Lower leg skin (tissue), 3 donors: ENCODE measurements around the gene NDUFAF8.

ENCODE experiments used
- POLR2A ChIP-seq, 2 donors: fragments of 450-650 bp; IDR thresholded peaks; one replicate each; pipeline ENCODE4 v1.6.1; 2016 to 2017; ENCODE audit warnings: antibody characterized with exemption in 2 of 2, mild to moderate bottlenecking in 1 of 2, moderate library complexity in 1 of 2
- TF ChIP-seq, protein P1 (sequence below), 3 donors: fragments of 450-650 bp; IDR thresholded peaks; one replicate each; pipeline ENCODE4 v1.5.1; 2016; ENCODE audit warnings: antibody characterized with exemption in 3 of 3, mild to moderate bottlenecking in 3 of 3, moderate library complexity in 2 of 3

GRCh38 chr17:81252326-81252986 lies 13.3 kb downstream of the NDUFAF8 start:
- TF ChIP-seq, protein P1, sequence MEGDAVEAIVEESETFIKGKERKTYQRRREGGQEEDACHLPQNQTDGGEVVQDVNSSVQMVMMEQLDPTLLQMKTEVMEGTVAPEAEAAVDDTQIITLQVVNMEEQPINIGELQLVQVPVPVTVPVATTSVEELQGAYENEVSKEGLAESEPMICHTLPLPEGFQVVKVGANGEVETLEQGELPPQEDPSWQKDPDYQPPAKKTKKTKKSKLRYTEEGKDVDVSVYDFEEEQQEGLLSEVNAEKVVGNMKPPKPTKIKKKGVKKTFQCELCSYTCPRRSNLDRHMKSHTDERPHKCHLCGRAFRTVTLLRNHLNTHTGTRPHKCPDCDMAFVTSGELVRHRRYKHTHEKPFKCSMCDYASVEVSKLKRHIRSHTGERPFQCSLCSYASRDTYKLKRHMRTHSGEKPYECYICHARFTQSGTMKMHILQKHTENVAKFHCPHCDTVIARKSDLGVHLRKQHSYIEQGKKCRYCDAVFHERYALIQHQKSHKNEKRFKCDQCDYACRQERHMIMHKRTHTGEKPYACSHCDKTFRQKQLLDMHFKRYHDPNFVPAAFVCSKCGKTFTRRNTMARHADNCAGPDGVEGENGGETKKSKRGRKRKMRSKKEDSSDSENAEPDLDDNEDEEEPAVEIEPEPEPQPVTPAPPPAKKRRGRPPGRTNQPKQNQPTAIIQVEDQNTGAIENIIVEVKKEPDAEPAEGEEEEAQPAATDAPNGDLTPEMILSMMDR (IDR thresholded peaks at IDR 0.05) = no peak
- TF ChIP-seq POLR2A (IDR thresholded peaks at IDR 0.05) = no peak
